Retina (tissue), 1 donor: Measurements from ENCODE around the gene GUCY2C.
"Not testable (repeated sequence)": the region's sequence is repeated elsewhere in the genome, so short reads cannot be mapped to it uniquely, and the experiment has no call there.

ENCODE experiments used
- DNase-seq: peaks from one replicate; pipeline ENCODE4 v3.0.0-alpha.2; 2016

GUCY2C gene

GRCh38 chr12:14696265-14696741 is at the start of gene GUCY2C:
Gene GUCY2C (minus strand): TSS chr12:14696599. CDS start chr12:14696448, 151 bp downstream.
- no peak for DNase-seq

GRCh38 chr12:14743061-14743460 is 46.7 kb upstream of the GUCY2C start:
- DNase-seq = no peak

GRCh38 chr12:14741942-14742341 is 45.5 kb upstream of the GUCY2C start:
- no peak for DNase-seq

GRCh38 chr12:14741153-14741552 is 44.8 kb upstream of the GUCY2C start:
- DNase-seq = no peak

GRCh38 chr12:14736441-14736840 is 40.0 kb upstream of the GUCY2C start:
- not testable (repeated sequence) for DNase-seq

- DNase-seq = no peak
These were observed 35.4 kb upstream of the GUCY2C start for GRCh38 chr12:14731821-14732220.

GRCh38 chr12:14729586-14729985 is 33.2 kb upstream of the GUCY2C start:
- DNase-seq = no peak

- no peak for DNase-seq
These were observed 27.4 kb upstream of the GUCY2C start for GRCh38 chr12:14723763-14724162.

- DNase-seq = no peak
These were observed 20.5 kb upstream of the GUCY2C start for GRCh38 chr12:14716848-14717444.

- no peak for DNase-seq
These were observed 18.0 kb upstream of the GUCY2C start for GRCh38 chr12:14714437-14714836.

GRCh38 chr12:14710632-14711320 is 14.4 kb upstream of the GUCY2C start:
- no peak for DNase-seq

- no peak for DNase-seq
These were observed 5.6 kb upstream of the GUCY2C start for GRCh38 chr12:14701809-14702568.

- DNase-seq = no peak
These were observed 4.5 kb upstream of the GUCY2C start for GRCh38 chr12:14700935-14701334.

- DNase-seq = no peak
These were observed 3.5 kb upstream of the GUCY2C start for GRCh38 chr12:14699923-14700322.

GRCh38 chr12:14698555-14698954 is 2.2 kb upstream of the GUCY2C start:
- no peak for DNase-seq

- DNase-seq = no peak
These were observed 671 bp downstream of the GUCY2C start for GRCh38 chr12:14695715-14696141.

GRCh38 chr12:14694970-14695369 is 1.4 kb downstream of the GUCY2C start:
- no peak for DNase-seq

GRCh38 chr12:14694145-14694714 is 2.2 kb downstream of the GUCY2C start:
- no peak for DNase-seq

GRCh38 chr12:14693116-14693515 is 3.3 kb downstream of the GUCY2C start:
- DNase-seq = no peak

GRCh38 chr12:14691560-14691959 is 4.8 kb downstream of the GUCY2C start:
- no peak for DNase-seq

GRCh38 chr12:14689996-14690395 is 6.4 kb downstream of the GUCY2C start:
- DNase-seq = no peak

- DNase-seq = no peak
These were observed 7.3 kb downstream of the GUCY2C start for GRCh38 chr12:14689144-14689543.

GRCh38 chr12:14682231-14682630 is 14.2 kb downstream of the GUCY2C start:
- DNase-seq = not testable (repeated sequence)
